Tibial artery (tissue), 4 donors: Measurements from ENCODE around the gene MALRD1.

ENCODE experiments used
- DNase-seq, 2 donors: peaks; one replicate each; pipeline ENCODE4 v3.0.0-alpha.2; 2019
- H3K27ac ChIP-seq, 2 donors: fragments of 200-600 bp; sonication (generic) in 1 of 2; 1 replicate in 1 of 2; 2 replicates in 1 of 2; pipeline ENCODE4 v1.5.1; 2018 to 2019; ENCODE audit warnings: mild to moderate bottlenecking in 1 of 2
- H3K27me3 ChIP-seq, 2 donors: fragments of 200-600 bp; sonication (generic) in 1 of 2; one replicate each; pipeline versions ENCODE4 v1.5.1 to v1.6.0; 2016 to 2019
- H3K36me3 ChIP-seq, 3 donors: fragments of 200-600 bp; sonication (generic) in 2 of 3; one replicate each; pipeline ENCODE4 v1.5.1; 2016 to 2019; ENCODE audit warnings: mild to moderate bottlenecking in 2 of 3
- H3K4me1 ChIP-seq, 4 donors: fragments of 200-600 bp; sonication (generic) in 2 of 4; 1 replicate in 3 of 4; 2 replicates in 1 of 4; pipeline ENCODE4 v1.5.1; 2016 to 2019
- H3K4me3 ChIP-seq, 2 donors: fragments of 200-600 bp; sonication (generic) in 1 of 2; 1 replicate in 1 of 2; 2 replicates in 1 of 2; pipeline ENCODE4 v1.5.1; 2018 to 2019; ENCODE audit warnings: mild to moderate bottlenecking in 2 of 2
- H3K9me3 ChIP-seq, 3 donors: fragments of 200-600 bp; sonication (generic) in 1 of 3; one replicate each; pipeline ENCODE4 v1.5.1; 2016 to 2019
- intact Hi-C: fragments of 100-400 bp; cut with DNase I; formaldehyde crosslinking; loops from one replicate; pipeline ENCODE4 v1.15.0; 2023; ENCODE audit warnings: low total_unique reads
- TF ChIP-seq, protein P1 (sequence below), 2 experiments: fragments of 200-600 bp in 1 of 2; fragments of 450-650 bp in 1 of 2; IDR thresholded peaks; one replicate each; pipeline ENCODE4 v1.5.1; 2017 to 2019; ENCODE audit warnings: antibody characterized with exemption in 2 of 2, mild to moderate bottlenecking in 1 of 2, moderate library complexity in 1 of 2

MALRD1 gene

DNA sequence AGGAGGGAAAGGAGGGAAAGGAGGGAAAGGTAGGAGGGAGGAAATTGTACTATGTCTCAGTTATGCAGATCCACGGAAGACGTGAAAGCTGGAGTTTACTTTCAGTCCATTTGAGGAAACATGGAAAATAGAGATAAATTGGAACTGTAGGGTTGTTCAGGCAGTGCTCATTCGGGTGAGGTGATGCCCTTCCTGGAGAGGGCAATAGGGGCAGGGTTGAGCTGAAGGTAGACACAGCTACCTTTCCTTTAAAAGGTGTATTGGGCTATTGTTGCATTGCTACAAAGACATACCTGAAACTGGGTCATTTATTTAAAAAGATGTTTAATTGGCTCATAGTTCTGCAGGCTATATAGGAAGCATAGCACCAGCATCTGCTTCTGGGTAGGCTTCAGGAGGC is 650.7 kb downstream of the MALRD1 start:
- H3K27me3 ChIP-seq = no peaks in the 10 kb centered on the region
- H3K4me1 ChIP-seq = no peaks in the 10 kb centered on the region
- TF ChIP-seq, protein P1, sequence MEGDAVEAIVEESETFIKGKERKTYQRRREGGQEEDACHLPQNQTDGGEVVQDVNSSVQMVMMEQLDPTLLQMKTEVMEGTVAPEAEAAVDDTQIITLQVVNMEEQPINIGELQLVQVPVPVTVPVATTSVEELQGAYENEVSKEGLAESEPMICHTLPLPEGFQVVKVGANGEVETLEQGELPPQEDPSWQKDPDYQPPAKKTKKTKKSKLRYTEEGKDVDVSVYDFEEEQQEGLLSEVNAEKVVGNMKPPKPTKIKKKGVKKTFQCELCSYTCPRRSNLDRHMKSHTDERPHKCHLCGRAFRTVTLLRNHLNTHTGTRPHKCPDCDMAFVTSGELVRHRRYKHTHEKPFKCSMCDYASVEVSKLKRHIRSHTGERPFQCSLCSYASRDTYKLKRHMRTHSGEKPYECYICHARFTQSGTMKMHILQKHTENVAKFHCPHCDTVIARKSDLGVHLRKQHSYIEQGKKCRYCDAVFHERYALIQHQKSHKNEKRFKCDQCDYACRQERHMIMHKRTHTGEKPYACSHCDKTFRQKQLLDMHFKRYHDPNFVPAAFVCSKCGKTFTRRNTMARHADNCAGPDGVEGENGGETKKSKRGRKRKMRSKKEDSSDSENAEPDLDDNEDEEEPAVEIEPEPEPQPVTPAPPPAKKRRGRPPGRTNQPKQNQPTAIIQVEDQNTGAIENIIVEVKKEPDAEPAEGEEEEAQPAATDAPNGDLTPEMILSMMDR (IDR thresholded peaks at IDR 0.05) = no peak
- DNase-seq = no peak
- no peak overlapping the region for H3K27ac ChIP-seq
- H3K4me3 ChIP-seq = no peak overlapping the region
- no peaks in the 10 kb centered on the region for H3K9me3 ChIP-seq
- intact Hi-C loops = no loop called here
- no peaks in the 10 kb centered on the region for H3K36me3 ChIP-seq

DNA sequence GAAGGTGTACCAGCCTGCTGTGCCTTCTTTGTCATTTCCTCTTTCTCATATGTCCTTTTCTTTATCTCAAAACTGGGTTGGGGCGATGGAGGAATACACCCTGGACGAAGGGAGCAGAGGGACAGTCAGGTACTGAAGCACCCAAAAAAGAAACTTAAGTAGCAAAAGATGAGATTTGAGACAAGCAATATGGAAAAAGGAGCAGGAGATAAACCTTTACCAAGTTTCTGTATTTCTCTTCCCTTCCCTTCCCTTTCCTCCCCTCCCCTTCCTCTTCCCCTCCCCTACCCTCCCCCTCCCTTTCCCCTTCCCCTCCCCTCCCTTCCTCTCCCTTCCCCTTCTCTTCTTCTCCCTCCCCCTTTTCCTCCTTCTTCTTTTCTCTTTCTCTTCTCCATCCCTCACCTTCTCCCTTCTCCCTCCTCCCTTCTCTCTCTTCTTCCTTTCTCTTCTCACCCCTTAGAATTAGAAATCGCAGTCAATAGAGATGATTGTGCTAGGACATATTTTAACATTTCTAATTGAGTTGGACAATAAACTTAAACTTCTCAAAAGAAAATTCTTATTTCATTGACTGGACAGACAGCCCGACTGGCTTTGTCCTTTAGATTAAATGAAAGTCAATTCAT is 652.9 kb downstream of the MALRD1 start:
- TF ChIP-seq, protein P1 (IDR thresholded peaks at IDR 0.05) = no peak
- intact Hi-C loops = no loop called here
- no peak for DNase-seq

DNA sequence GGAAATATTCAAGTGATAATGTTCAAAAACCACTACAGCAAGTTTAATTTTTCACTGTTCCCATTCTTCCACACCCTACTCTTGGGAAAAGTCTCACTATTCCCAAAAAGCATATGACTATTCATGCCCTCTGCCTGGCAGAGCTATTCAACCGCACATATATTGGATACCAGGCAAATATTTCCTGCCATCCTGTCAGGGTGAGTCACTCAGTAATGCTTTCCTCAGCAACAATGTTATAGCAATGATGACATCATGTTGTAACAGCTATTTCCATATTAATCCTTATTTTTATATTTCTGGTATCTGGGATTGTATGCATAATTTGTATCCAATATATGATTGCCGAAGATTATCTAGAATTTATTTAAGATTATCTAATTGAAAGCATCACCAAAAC is 653.6 kb downstream of the MALRD1 start:
- H3K9me3 ChIP-seq = no peaks in the 10 kb centered on the region
- no peaks in the 10 kb centered on the region for H3K36me3 ChIP-seq
- H3K4me3 ChIP-seq = no peak overlapping the region
- intact Hi-C loops = no loop called here
- no peak overlapping the region for H3K27ac ChIP-seq
- H3K27me3 ChIP-seq = no peaks in the 10 kb centered on the region
- H3K4me1 ChIP-seq = no peaks in the 10 kb centered on the region
- TF ChIP-seq, protein P1 (IDR thresholded peaks at IDR 0.05) = no peak
- DNase-seq = no peak

More for the DNA sequence above, 652.9 kb downstream of the MALRD1 start:
- Histone ChIP-seq H3K27me3 (no peaks in the 10 kb centered on the region), H3K4me1 (no peaks in the 10 kb centered on the region), H3K27ac (no peak overlapping the region), H3K4me3 (no peak overlapping the region), H3K9me3 (no peaks in the 10 kb centered on the region), H3K36me3 (no peaks in the 10 kb centered on the region)

DNA sequence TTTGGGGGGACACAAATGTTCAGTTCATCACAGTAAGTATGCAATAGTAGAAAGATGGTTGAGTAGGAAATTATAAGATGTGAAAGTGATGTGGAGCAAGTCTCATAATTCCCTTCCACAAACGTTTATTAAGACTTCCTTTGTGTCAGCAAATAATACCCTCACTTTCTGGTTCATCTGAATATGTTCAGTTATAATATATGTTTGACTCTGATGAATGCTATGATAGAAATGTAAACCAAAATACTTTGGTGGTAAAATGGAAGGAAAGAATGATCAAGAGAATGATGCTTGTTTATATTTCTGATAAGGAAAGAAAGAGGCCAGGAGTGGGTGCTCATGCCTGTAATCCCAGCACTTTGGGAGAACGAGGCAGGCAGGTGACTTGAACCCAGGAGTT is 655.9 kb downstream of the MALRD1 start:
- no peaks in the 10 kb centered on the region for H3K4me1 ChIP-seq
- H3K27me3 ChIP-seq = no peaks in the 10 kb centered on the region
- intact Hi-C loops = no loop called here
- no peak for DNase-seq
- H3K36me3 ChIP-seq = no peaks in the 10 kb centered on the region
- no peak overlapping the region for H3K4me3 ChIP-seq
- no peak overlapping the region for H3K27ac ChIP-seq
- TF ChIP-seq, protein P1 (IDR thresholded peaks at IDR 0.05) = no peak
- no peaks in the 10 kb centered on the region for H3K9me3 ChIP-seq

DNA sequence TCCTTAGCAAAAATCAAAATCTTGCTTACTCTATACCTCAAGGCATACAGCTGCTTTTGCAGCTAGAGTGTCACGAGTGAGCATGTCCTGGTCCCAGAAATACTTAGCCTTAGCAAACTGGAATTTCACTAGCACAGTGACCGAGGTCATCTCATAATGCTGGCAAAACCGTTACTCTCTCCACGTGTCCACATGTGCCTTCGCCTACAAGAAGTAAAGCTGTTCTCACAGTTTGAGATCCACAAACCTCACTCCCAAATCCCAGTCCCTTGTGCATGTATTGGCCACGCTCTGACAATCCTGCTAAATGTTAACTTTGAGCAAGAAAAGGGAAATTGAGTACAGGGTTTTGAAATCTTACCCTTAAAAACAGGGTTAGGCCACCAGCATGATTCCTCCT is 656.6 kb downstream of the MALRD1 start:
- no peaks in the 10 kb centered on the region for H3K4me1 ChIP-seq
- no peaks in the 10 kb centered on the region for H3K9me3 ChIP-seq
- H3K27ac ChIP-seq = no peak overlapping the region
- no peaks in the 10 kb centered on the region for H3K27me3 ChIP-seq
- DNase-seq = no peak
- no peak overlapping the region for H3K4me3 ChIP-seq
- no peaks in the 10 kb centered on the region for H3K36me3 ChIP-seq
- intact Hi-C loops = no loop called here
- TF ChIP-seq, protein P1 (IDR thresholded peaks at IDR 0.05) = no peak

DNA sequence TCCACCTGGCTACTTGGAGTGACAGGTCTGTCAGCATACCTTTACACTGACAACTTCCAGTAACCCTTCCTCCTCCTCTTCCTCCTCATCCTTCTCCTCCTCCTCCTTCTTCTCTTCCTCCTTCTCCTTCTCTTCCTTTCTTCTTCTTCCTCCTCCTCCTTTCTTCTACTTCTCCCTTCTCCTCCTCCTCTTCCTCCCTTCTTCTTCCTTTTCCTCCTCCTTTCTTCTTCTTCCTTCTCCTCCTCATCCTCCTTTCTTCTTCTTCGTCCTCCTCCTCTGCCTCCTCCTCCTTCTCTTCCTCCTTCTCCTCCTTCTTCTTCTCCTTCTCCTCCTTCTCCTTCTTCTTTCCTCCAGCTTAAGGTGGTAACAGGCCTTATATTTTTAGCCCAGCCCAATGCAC is 658.3 kb downstream of the MALRD1 start:
- H3K4me1 ChIP-seq = no peaks in the 10 kb centered on the region
- H3K27me3 ChIP-seq = no peaks in the 10 kb centered on the region
- no peak for DNase-seq
- intact Hi-C loops = no loop called here
- H3K36me3 ChIP-seq = no peaks in the 10 kb centered on the region
- TF ChIP-seq, protein P1 (IDR thresholded peaks at IDR 0.05) = no peak
- no peak overlapping the region for H3K27ac ChIP-seq
- no peak overlapping the region for H3K4me3 ChIP-seq
- peaks cover 0 to 6% (median 0%) of the 10 kb centered on the region in 3 donors for H3K9me3 ChIP-seq
